Limb (tissue), 2 donors: Measurements from ENCODE around the gene ZBTB17.
"Not testable (repeated sequence)": the region's sequence is repeated elsewhere in the genome, so short reads cannot be mapped to it uniquely, and the experiment has no call there.

Experiments used
- DNase-seq, 2 donors: peaks; one replicate each; pipeline ENCODE4 v3.0.0-alpha.2; 2016; ENCODE audit errors: extremely low spot score in 2 of 2

ZBTB17 gene

DNA sequence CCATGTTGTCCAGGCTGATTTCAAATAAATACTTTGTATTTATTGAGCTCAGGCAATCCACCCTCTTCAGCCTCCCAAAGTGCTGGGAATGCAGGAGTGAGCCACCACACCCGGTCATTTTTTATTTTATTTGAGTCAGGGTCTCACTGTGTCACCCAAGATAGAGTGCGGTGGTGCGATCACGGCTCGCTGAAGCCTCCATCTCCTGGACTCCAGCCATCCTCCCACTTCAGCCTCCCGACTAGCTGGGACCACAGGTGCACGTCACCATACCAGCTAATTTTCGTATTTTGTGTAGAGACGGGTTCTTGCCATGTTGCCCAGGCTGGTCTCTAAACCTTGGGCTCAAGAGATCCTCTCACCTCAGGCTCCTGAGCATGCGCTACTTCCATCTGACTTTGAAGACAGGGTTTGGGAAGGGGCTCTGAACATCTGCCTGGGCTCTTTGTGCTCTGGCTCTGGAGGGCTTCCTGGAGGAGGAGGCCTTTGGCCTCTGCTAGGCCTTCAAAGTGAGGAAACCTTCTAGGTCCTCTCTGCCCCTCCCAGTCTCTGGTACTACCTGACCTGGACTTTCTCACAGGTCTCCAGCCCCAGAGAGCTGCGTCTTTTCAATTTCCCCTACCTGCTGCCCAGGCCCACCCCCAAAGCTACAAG, 36.2 kb upstream of the ZBTB17 start:
- DNase-seq = no peak

DNA sequence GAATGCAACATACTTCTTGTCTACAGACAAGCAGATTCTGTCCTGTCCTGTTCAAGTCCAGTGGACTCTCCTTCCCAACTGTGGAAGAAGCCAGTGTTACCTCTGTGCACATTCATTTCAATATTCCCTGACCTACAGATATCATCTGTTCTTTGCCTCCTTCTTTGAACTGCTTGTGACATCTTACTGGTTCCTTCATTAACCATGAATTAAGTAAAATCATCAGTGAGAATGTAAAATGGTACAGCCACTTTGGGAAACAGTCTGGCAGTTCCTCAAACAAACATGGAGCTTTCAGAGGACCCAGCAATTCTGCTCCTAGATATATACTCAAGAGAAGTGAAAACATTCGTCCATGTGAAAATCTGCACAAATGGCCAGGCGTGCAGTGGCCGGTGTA, 34.9 kb upstream of the ZBTB17 start:
- no peak for DNase-seq

GRCh38 chr1:16009678-16010077, 33.8 kb upstream of the ZBTB17 start:
- DNase-seq = no peak

- DNase-seq = peak; percentile 70 to 87
These were observed 33.1 kb upstream of the ZBTB17 start for GRCh38 chr1:16009030-16009460.

GRCh38 chr1:16007671-16008341, 31.9 kb upstream of the ZBTB17 start:
- DNase-seq = no peak

DNA sequence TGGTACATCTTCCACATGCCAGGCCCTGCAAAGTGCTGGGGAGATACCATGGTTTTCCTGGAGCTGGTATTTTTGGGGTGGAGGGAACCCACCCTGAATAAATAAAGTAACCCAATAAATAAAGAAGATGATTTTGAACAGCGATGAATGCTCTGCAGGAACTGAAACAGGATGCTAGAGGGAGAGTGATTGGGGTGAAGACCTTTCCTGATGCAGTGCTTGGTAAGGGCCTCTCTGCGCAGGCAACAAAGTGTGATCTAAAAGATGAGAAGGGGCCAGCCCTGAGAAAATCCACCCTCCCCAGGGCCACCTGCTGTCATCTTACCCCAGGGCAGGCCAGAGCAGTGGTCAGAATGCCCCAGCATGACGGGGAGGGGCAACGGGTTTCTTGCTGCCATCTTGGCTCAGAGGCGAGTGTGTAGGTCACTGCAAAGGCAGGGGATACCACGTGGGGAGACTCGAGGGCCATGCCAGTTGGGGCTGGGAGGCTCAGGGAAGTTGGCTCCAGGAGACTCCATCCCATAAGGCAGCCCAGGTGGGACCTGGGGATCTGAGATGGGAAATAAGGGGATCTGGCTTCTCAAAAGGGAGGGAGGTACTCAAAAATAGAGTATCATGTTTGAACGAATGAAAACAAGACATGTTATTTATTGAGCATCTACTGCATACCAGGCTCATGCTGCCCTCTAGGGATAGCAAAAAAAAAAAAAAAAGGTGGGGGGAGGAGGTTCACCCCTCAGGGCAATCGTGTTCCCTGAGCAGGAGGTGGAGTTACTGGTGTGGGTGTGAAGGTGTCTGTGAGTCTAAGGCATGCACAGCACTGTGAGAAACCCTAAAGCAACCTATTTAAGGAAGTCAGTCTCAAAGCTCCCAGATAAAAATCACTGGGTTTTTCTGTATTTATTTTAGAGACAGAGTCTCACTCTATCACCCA, 30.9 kb upstream of the ZBTB17 start:
- no peak for DNase-seq

DNA sequence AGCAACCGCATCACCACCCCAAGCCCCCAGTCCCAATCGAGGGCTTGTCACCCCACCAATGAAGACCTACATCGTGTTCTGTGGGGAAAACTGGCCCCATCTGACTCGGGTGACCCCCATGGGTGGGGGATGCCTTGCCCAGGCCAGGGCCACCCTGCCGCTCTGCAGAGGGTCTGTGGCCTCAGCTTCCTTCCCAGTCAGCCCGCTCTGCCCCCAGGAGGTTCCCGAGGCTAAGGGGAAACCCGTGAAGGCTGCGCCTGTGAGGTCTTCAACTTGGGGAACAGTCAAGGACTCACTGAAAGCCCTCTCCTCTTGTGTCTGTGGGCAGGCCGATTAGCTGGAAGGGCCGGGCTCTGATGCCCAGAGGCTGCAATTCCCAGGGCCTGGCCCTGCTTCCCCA, 30.1 kb upstream of the ZBTB17 start:
- DNase-seq = no peak

- no peak for DNase-seq
These were observed 29.7 kb upstream of the ZBTB17 start for GRCh38 chr1:16005597-16005996.

DNA sequence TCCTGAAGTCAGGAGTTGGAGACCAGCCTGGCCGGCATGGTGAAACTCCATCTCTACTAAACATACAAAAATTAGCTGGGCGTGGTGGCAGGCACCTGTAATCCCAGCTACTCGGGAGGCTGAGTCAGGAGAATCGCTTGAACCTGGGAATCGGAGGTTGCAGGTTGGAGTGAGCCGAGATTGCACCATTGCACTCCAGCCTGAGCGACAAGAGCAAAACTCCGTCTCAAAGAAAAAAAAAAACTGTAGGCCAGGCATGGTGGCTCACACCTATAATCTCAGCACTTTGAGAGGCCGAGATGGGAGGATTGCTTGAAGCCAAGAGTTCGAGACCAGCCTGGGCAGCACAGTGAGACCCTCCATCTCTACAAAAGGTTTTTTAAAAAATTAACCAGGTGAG, 25.4 kb upstream of the ZBTB17 start:
- DNase-seq = not testable (repeated sequence)

GRCh38 chr1:15998929-15999328, 23.0 kb upstream of the ZBTB17 start:
- DNase-seq = no peak

GRCh38 chr1:15997637-15998280, 21.9 kb upstream of the ZBTB17 start:
- DNase-seq = no peak

GRCh38 chr1:15997076-15997585, 21.2 kb upstream of the ZBTB17 start:
- DNase-seq = no peak

DNA sequence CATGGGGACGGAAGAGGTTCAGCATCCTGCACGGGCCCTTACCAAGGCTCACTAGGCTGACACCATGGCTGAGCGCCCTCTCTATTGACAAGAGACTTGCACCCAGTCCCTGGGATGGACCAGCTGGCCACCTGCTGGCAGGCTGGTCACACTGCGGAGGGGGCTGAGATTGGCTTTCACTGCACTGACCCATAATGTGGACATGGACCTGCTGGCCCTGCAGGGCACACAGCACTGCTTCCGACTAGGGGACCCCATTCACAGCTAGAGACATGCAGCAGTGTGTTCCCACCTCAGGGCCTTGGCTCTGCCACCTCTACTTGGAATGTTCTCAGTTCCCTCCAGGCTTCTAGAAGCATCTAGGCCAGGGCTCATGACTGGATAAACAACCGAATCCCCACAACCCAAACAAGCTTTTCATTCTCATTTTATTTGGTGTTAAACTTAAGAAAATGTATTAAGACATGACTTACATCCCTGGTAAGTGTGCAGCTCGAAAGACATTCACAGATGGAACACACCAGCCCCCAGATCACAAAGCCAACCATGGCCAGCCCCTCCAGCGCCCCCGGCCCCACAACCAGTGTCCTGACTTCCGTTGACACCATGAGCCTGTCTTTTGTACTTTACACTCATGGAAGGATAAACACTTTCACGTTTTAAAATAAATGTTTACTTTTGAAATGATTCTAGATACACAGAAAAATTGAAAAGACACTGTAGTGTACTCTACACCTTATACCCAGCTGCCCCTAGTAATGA, 18.9 kb upstream of the ZBTB17 start:
- no peak for DNase-seq

DNA sequence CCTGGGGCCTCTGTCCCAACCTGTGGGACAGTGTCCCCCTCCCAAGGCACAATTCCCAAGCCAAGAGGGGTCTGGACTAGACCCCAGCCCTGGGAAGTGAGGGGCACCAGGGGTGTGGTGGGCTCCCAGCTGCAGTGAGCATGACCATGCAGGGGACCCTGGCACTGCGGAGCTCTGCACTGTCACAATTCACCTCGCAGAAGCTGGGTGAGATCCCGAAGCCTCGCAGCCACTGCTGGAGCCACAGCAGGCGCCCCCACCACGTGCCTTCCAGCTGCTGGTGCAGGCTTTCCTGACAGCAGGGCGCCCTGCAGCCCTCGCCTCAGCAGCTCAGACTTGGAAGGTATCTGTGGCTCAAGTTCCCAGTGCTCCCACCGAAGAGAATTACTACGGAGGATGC, 18.2 kb upstream of the ZBTB17 start:
- DNase-seq = no peak

- DNase-seq = no peak
These were observed 17.8 kb upstream of the ZBTB17 start for GRCh38 chr1:15993666-15994065.

- DNase-seq = no peak
These were observed 16.9 kb upstream of the ZBTB17 start for GRCh38 chr1:15992582-15993500.

GRCh38 chr1:15992187-15992553, 16.3 kb upstream of the ZBTB17 start:
- DNase-seq = no peak

DNA sequence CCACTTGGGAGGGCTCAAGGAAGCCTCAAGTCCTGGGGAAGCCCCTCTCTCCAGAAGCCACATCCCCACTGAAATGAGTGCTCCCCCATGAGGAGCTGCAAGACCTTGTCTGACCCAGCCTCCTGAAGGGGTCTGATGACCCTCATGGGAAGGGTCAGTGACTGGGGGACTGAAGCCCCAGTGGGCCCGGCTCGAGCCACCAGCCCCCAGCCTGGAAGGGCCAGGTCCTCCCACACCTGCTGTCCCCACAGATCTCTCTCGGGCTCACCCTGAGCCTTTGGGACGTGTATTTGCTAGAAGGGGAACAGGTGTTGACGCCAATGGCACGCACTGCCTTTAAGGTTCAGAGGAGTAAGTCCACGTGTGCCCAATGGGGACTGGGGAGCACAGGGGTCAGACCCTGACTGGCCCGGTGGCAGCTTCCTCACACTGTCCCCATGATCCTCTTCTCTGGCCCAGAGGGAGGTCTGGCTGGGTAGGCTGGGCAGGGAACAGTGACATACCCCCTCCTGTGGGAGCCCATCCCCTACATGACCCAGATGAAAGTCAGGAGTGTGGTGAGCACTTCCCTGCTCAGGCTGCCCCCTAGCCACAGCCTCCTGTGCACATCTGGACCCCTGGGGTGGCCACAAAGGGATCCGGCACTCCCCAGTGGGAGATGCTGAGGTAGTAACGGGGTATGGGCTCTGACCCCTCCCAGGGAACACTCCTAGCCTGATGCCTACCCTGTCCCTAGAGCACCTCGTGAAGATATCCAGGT, 15.7 kb upstream of the ZBTB17 start:
- DNase-seq = no peak

DNA sequence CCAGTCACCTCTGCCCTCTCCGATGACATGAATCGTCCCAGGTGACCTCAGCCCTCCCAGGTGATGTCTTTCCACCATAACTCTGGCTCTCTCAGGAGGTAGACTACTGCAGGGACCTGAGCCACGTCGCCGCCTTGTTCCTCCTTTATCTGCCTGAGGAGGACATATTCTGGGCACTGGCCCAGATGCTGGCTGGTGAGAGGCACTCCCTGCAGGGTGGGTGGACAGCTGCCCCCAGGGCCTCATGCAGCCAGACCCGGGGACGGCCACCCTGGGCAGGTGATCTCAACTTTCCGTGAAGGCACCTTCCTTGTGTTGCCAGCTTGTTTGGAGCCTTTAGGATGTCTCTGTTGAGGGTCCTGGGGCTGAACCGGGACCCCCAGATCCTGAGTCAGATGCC, 13.9 kb upstream of the ZBTB17 start:
- no peak for DNase-seq
